ENCODE results near the gene ITGB1.
A peak's percentile ranks its signal among the peaks of the same experiment; 100 is the strongest.
"Not testable (repeated sequence)": the region's sequence is repeated elsewhere in the genome, so short reads cannot be mapped to it uniquely, and the experiment has no call there.

Gene ITGB1

GRCh38 chr10:32980558-32981468, 22.8 kb upstream of the ITGB1 start:
- DNase-seq (ENCODE audit: low spot score): peak; percentile 72

GRCh38 chr10:32980242-32980557, 22.2 kb upstream of the ITGB1 start:
- no peak for DNase-seq (ENCODE audit: low spot score)

GRCh38 chr10:32979719-32980118, 21.7 kb upstream of the ITGB1 start:
- DNase-seq (ENCODE audit: low spot score): not testable (repeated sequence)

- DNase-seq (ENCODE audit: low spot score): no peak
These were observed 21.0 kb upstream of the ITGB1 start for GRCh38 chr10:32979041-32979440.

GRCh38 chr10:32977846-32978809, 20.1 kb upstream of the ITGB1 start:
- not testable (repeated sequence) for DNase-seq (ENCODE audit: low spot score)

- DNase-seq (ENCODE audit: low spot score): no peak
These were observed 18.3 kb upstream of the ITGB1 start for GRCh38 chr10:32976338-32976737.

- no peak for DNase-seq (ENCODE audit: low spot score)
These were observed 14.9 kb upstream of the ITGB1 start for GRCh38 chr10:32972929-32973328.

GRCh38 chr10:32972460-32972859, 14.4 kb upstream of the ITGB1 start:
- no peak for DNase-seq (ENCODE audit: low spot score)

GRCh38 chr10:32971536-32972091, 13.6 kb upstream of the ITGB1 start:
- no peak for DNase-seq (ENCODE audit: low spot score)

- no peak for DNase-seq (ENCODE audit: low spot score)
These were observed 12.9 kb upstream of the ITGB1 start for GRCh38 chr10:32970910-32971309.

GRCh38 chr10:32964270-32964669, 6.2 kb upstream of the ITGB1 start:
- DNase-seq (ENCODE audit: low spot score): no peak

- no peak for DNase-seq (ENCODE audit: low spot score)
These were observed 5.1 kb upstream of the ITGB1 start for GRCh38 chr10:32963096-32963495.

- no peak for DNase-seq (ENCODE audit: low spot score)
These were observed 4.5 kb upstream of the ITGB1 start for GRCh38 chr10:32962521-32962920.

- DNase-seq (ENCODE audit: low spot score): no peak
These were observed 3.9 kb upstream of the ITGB1 start for GRCh38 chr10:32961895-32962369.

- DNase-seq (ENCODE audit: low spot score): no peak
These were observed 3.4 kb upstream of the ITGB1 start for GRCh38 chr10:32961343-32961894.

GRCh38 chr10:32960022-32960421, 2.0 kb upstream of the ITGB1 start:
- DNase-seq (ENCODE audit: low spot score): no peak

GRCh38 chr10:32959006-32959920, 1.2 kb upstream of the ITGB1 start:
- no peak for DNase-seq (ENCODE audit: low spot score)

- DNase-seq (ENCODE audit: low spot score): peak; percentile 68
These were observed 517 bp downstream of the ITGB1 start for GRCh38 chr10:32957341-32958084.

- no peak for DNase-seq (ENCODE audit: low spot score)
These were observed 1.4 kb downstream of the ITGB1 start for GRCh38 chr10:32956365-32957197.
